HG03196 (cell line): ENCODE results near the gene SCAF8.
"Not testable (repeated sequence)": the region's sequence is repeated elsewhere in the genome, so short reads cannot be mapped to it uniquely, and the experiment has no call there.

Experiments
- ATAC-seq: cut with Tn5 transposase; IDR thresholded peaks from one replicate; pipeline ENCODE4 v1.9.1; 2021; ENCODE audit not compliant: unreplicated experiment

The SCAF8 gene

DNA sequence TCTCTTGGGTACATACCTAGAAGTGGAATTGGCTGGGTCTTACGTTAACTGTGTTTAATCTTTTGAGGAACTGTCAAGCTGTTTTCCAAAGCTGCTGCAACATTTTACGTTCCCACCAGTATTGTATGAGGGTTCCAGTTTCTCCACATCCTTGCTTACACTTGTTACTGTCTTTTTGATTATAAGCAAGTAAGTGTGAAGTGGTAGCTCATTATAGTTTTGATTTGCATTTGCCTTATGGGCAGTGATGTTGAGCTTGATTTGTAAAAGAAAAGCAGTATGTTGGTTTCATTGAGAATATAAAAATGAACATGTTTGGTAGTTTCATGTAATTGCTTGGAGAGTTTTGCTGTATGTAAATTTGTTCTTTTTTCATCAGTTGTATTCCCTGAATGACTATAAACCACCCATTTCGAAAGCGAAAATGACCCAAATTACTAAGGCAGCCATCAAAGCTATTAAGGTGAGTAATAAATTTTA, 40.4 kb downstream of the SCAF8 start:
- ATAC-seq: peak; percentile 89

DNA sequence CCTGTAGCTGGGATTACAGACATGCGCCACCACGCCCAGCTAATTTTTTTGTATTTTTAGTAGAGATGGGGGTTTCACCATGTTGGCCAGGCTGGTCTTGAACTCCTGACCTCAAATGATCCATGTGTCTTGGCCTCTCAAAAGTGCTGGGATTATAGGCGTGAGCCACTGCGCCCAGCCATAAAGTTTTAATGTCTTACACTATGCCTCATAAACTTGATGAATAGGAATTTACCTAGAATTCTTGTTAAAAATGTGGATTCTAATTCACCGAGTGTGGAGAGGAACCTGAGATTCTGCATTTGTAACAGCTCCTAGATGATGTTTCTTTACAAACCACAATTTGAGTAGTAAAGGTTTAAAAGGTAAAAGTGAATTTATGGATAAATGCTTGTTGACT, 45.9 kb downstream of the SCAF8 start:
- not testable (repeated sequence) for ATAC-seq

DNA sequence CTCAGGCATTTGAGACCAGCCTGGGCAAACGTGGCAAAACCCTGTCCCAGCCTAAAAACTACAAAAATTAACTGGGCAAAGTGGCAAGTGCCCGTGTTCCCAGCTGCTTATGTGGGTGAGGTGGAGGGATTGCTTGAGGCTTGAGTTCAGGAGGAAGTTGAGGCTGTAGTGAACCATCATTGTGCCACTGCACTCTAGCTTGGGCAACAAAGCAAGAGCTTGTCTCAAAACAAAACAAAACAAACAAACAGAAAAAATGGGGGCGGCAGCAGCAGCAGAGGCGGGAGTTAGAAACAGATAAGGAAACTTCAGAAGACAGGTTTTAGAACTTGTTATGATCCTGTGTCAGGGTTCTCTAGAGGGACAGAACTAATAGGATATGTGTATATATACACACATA, 49.0 kb downstream of the SCAF8 start:
- ATAC-seq: no peak

- ATAC-seq: peak; percentile 51
Measured at GRCh38 chr6:154783229-154783628, 50.0 kb downstream of the SCAF8 start.

DNA sequence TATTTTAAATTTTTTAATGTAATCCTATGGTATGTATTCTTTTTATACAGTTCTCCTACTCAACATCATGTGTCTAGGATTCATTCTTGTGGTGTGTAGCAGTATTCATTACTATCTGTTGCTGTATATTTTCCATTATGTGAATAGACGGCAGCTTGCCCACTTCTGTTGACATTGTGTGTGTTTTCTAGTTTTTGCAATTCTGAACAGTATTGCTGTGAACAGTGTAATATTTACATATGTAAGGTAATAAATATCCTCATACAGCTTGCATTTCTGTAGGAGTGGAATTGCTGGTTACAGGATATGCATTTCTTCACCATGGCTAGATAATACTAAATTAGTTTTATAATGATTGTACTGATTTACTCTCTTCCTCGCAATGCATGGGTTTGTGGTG, 51.9 kb downstream of the SCAF8 start:
- ATAC-seq: no peak

GRCh38 chr6:154786144-154786868, 53.1 kb downstream of the SCAF8 start:
- ATAC-seq: no peak

- ATAC-seq: no peak
Measured at GRCh38 chr6:154791556-154792317, 58.5 kb downstream of the SCAF8 start.

- ATAC-seq: no peak
Measured at GRCh38 chr6:154792325-154792724, 59.1 kb downstream of the SCAF8 start.

GRCh38 chr6:154792761-154793160, 59.5 kb downstream of the SCAF8 start:
- ATAC-seq: no peak

DNA sequence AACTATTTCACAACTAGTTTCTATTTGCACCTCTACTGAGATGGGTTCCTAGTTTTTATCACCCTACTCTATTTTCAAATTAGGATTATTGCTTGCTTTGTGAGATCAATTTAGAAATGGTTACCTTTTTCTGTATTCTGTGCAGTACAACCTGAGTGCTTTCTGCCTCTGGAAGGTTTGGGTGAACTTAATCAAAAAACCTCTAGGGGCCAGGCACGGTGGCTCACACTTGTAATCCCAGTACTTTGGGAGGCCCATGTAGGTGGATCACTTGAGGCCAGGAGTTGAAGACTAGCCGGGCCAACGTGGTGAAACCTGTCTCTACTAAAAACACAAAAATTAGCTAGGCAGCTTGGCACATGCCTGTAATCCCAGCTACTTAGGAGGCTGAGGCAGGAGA, 63.3 kb downstream of the SCAF8 start:
- no peak for ATAC-seq

- ATAC-seq: no peak
Measured at GRCh38 chr6:154797857-154798256, 64.6 kb downstream of the SCAF8 start.

- no peak for ATAC-seq
Measured at GRCh38 chr6:154800338-154800737, 67.1 kb downstream of the SCAF8 start.

- no peak for ATAC-seq
Measured at GRCh38 chr6:154805288-154805911, 72.2 kb downstream of the SCAF8 start.

- no peak for ATAC-seq
Measured at GRCh38 chr6:154806804-154807203, 73.6 kb downstream of the SCAF8 start.

DNA sequence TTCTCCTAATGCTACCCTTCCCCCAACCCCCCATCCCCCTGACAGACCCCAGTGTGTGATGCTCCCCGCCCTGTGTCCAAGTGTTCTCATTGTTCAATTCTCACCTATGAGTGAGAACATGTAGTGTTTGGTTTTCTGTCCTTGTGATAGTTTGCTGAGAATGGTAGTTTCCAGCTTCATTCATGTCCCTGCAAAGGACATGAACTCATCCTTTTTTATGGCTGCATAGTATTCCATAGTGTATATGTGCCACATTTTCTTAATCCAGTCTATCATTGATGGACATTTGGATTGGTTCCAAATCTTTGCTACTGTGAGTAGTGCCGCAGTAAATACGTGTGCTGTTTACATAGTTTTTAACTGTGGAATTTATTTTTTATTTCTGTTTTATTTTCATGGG, 78.4 kb downstream of the SCAF8 start:
- not testable (repeated sequence) for ATAC-seq

- peak; percentile 77 for ATAC-seq
Measured at GRCh38 chr6:154814063-154814462, 80.8 kb downstream of the SCAF8 start.

DNA sequence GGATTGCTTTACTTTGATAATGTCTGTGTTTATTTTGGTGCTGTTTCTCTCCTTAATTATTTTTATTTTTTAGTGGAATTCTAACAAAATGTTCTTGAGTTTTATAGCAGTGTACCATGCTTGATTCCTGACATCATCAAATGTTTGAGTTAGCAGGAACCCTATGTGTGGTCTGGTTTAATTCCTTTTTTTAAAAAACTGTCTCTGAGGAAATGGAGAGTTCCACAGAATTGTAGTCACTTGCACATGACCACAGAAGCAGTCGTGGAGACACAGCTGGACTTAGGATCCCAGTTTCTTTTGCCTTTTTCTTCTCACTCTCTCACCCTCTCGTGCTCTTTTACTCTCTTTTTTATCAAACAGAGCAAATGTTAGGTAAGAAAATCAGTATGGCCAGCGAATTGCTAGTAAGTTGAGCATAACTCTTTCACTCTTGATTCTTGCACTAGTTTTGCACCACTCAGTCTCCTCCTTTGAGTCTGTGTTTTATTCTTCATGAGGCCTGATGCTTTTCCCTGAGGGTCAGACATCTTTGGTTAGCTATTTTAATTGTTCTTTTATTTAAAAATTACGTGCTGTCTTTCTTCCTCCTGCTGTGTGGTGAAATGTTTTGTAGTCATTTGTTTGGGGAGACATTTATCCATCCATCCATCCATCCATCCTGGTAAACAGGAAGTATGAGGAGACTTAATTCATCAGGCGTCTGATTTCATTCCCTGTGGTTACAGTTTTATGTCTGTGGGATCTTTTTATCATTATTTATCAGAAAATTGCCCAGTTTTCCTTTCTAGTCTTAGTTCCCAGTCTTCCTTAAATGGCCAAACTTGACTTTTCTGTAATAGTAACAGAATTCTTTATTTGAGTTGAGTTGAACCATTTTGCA, 83.0 kb downstream of the SCAF8 start:
- ATAC-seq: no peak

DNA sequence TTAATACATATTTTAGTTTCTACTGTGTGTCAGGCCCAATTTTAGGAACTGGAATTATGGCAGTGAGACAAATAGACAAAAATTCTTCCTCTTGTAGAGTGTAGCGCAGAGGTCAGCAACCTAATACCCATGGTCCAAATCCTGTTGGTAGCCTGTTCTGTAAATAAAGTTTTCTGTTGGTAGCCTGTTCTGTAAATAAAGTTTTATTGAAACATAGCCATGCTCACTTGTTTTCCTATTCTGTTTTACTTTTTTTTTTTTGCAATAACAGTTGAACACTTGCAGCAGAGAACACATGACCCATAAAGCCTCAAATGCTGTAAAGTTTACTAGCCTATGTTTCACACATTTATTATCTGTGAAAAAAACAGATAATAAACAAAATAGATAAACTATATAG, 87.9 kb downstream of the SCAF8 start:
- ATAC-seq: no peak

DNA sequence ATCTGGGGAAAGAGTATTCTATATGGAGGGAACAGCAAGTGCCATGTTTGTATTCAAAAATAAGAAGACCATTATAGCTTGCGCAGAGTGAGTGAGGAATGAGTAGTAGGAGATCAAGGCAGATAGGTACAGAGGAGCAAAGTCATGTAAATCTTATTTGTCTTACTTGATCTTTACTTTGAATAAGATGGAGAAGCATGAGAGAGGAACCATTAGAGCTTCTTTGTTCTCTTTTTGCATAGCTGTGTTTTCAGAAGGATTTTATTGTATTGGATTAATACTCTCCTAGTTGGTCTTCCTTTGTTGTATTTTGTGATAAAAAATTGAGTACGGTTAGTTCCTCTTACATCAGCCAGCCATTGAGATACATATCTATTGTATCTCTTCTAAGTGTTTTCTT, 88.4 kb downstream of the SCAF8 start:
- ATAC-seq: no peak

GRCh38 chr6:154822947-154823558, 89.8 kb downstream of the SCAF8 start:
- ATAC-seq: no peak

- ATAC-seq: no peak
Measured at GRCh38 chr6:154824076-154824475, 90.9 kb downstream of the SCAF8 start.
